Regular cardiac myocyte (primary cell): ENCODE data around the gene OR8D4. TPM values are rescaled to one million over a fixed set of nuclear protein-coding genes. Genes with fewer than 3 reads are reported as not detected.

Experiments used
- total RNA-seq: library from RNA; depleted of rRNA; stranded (reverse); fragments of >200 nt; gene quantifications from 2 replicates; pipeline ENCODE4 v1.2.3, GENCODE V29; 2014

OR8D4 gene
- total RNA-seq, result not detected in 2 replicates

GRCh38 chr11:123901867-123902266 lies at the start of gene OR8D4:
TSS of gene OR8D4 (plus strand) at chr11:123902167. CDS start at chr11:123906432, 4,265 bp downstream.

DNA sequence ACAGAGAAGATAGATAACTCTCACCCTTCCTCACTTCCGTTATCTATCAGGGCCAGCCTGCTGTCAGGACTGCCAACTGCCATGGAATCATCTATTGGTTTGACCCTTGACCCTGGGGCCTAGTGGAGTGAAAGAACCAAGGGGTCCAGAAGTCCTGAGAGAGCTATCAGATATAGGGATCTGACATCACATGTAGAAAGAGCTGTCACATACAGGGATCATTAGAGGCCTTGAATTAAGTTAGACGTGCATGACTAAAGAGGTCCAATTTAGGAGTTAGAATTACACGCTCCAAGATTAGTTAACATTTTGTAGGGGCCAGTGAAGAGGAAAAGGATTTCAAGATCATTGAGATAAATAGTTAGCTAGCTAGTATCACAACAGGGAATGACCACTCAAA lies 16.4 kb upstream of the OR8D4 start, which contains the start of gene TMEM225:
Gene TMEM225, minus strand, starts transcription at position 101 of the 400 bp plus-strand sequence. CDS start 245 bp downstream, outside the sequence.

DNA sequence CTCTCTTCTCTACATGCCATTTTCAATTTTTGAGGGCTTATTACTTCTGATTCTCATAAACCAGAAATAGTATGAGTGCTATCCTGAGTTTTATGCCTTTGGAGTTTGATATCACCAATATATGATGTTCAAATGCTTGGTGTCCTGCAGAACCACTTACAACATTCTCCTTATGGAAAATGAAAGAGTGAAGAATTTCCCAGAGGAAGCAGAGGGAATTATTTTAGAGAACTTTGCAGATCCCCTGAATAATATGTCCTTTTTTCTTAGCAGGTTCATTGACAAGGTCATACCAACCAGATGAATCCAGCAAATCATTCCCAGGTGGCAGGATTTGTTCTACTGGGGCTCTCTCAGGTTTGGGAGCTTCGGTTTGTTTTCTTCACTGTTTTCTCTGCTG lies 37.4 kb downstream of the OR8D4 start, which contains the start of gene OR4D5:
Gene OR4D5, plus strand, starts transcription at position 301 of the 400 bp plus-strand sequence. Its CDS starts 0 bp downstream, at position 301.

DNA sequence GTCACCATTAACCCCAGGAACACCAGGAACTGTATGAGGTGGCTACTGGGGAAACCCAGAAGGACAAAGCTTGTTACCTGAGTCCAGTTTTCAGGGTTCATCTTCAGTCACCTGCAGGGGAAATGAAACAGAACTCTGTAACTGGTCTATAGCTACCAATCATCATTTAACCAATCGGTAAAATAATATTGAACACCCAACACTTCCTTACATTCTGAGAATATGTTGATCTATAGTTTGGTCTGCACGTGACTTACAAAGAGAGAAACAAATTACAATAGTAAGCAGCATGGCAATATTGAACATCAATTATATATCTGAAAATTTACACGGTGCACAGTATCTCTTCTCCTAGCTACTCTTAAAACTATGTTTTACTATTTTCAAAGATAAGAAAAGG lies 41.8 kb downstream of the OR8D4 start, which contains the start of gene OR6T1:
Gene OR6T1, minus strand, starts transcription at position 101 of the 400 bp plus-strand sequence. Its CDS starts 0 bp downstream, at position 101.

Other genes starting within 250 kb of the OR8D4 start
- under 0.01 TPM in 1 of 2 replicates, not detected in the other for gene SCN3B, start 247.5 kb upstream of the OR8D4 start, total RNA-seq
- 5.9 and 8.2 TPM in 2 replicates for gene ZNF202, start 160.5 kb upstream of the OR8D4 start, total RNA-seq
- not detected in 2 replicates for gene OR6X1, start 147.6 kb upstream of the OR8D4 start, total RNA-seq
- gene OR6M1, start 95.8 kb upstream of the OR8D4 start, total RNA-seq, result not detected in 2 replicates
- not detected in 2 replicates for gene TMEM225, start 16.5 kb upstream of the OR8D4 start, total RNA-seq
- gene OR4D5, start 37.5 kb downstream of the OR8D4 start, total RNA-seq, result not detected in 2 replicates
- not detected in 2 replicates for gene OR6T1, start 41.7 kb downstream of the OR8D4 start, total RNA-seq
- gene OR10S1, start 75.6 kb downstream of the OR8D4 start, total RNA-seq, result not detected in 2 replicates
- gene OR10G6, start 93.0 kb downstream of the OR8D4 start, total RNA-seq, result not detected in 2 replicates
- gene OR10G4, start 110.8 kb downstream of the OR8D4 start, total RNA-seq, result not detected in 2 replicates
- gene OR10G9, start 120.8 kb downstream of the OR8D4 start, total RNA-seq, result not detected in 2 replicates
- gene OR10G8, start 124.6 kb downstream of the OR8D4 start, total RNA-seq, result not detected in 2 replicates
- not detected in 2 replicates for gene OR10G7, start 139.2 kb downstream of the OR8D4 start, total RNA-seq
- gene VWA5A, start 213.3 kb downstream of the OR8D4 start, total RNA-seq, result 11.5 and 13.5 TPM in 2 replicates